K562 (cell line): ENCODE measurements around the gene DSPP.

Experiments used
- BRCA1 ChIP-seq, 2 experiments: fragments of 450-650 bp in 1 of 2; sonication (generic) in 1 of 2; formaldehyde crosslinking in 1 of 2; IDR thresholded peaks; 2 replicates each; pipeline versions ENCODE4 v1.5.0 to v1.6.1; 2017 to 2020; ENCODE audit warnings: mild to moderate bottlenecking in 1 of 2, missing genetic modification reagents in 1 of 2
- CHD2 ChIP-seq: IDR thresholded peaks from 2 replicates; pipeline ENCODE4 v1.6.1; 2011; ENCODE audit warnings: low read depth, low read length
- POLR2AphosphoS5 ChIP-seq: IDR thresholded peaks from 2 replicates; pipeline ENCODE4 v1.6.1; 2011; ENCODE audit warnings: mild to moderate bottlenecking, low read depth, low read length, moderate library complexity; ENCODE audit not compliant: control insufficient read depth, insufficient read depth
- SIX5 ChIP-seq, 2 experiments: IDR thresholded peaks; 2 replicates each; pipeline ENCODE4 v1.6.1; 2011; ENCODE audit warnings: low read length in 2 of 2, borderline replicate concordance in 1 of 2, low read depth in 1 of 2, mild to moderate bottlenecking in 1 of 2, moderate library complexity in 1 of 2; ENCODE audit not compliant: insufficient read depth in 1 of 2
- TCF7L2 ChIP-seq: fragments of 150-350 bp; IDR thresholded peaks from 2 replicates; pipeline ENCODE4 v1.6.1; 2016; ENCODE audit warnings: low read depth, mild to moderate bottlenecking, low read length, moderate library complexity
- ZNF785 ChIP-seq: fragments of 250-450 bp; sonication (Bioruptor Pico); IDR thresholded peaks from 2 replicates; pipeline ENCODE4 v1.4.0; 2020; ENCODE audit warnings: mild to moderate bottlenecking
- TF ChIP-seq, protein P1 (sequence below): fragments of 250-450 bp; sonication (Bioruptor Pico); IDR thresholded peaks from 2 replicates; pipeline ENCODE4 v1.8.0; 2021; ENCODE audit warnings: moderate library complexity, mild to moderate bottlenecking, inconsistent platforms
- TF ChIP-seq, protein P2 (sequence below), 3 experiments: IDR thresholded peaks in 2 of 3; conservative IDR thresholded peaks in 1 of 3; 2 replicates each; pipeline ENCODE4 v1.5.1; 2011 to 2012; ENCODE audit warnings: low read length in 3 of 3, mild to moderate bottlenecking in 3 of 3, control low read depth in 2 of 3, improper control_type of control experiment in 1 of 3, inconsistent platforms in 1 of 3, low read depth in 1 of 3, mixed read lengths in 1 of 3, moderate library complexity in 1 of 3; ENCODE audit not compliant: insufficient read depth in 2 of 3

DNA sequence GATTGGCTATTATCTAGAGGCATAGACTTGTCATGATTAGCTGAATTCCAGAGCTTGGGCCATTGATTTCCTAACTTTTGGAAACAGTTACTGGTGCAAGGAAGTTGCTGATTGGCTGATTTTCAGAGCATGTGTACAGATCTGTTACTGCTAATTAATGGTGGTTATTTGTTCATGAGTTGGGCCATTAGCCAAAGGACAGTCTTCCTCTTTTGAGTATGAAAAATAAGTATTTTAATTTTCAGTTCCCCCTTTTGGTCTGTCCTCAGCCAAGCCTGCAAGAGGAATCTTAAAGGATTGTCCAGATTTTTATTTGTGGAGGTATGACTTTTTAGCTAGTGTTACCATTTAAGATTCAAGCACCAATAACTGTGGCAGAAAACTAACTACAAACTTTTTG, 7.0 kb upstream of the DSPP start:
- TF ChIP-seq, protein P1, sequence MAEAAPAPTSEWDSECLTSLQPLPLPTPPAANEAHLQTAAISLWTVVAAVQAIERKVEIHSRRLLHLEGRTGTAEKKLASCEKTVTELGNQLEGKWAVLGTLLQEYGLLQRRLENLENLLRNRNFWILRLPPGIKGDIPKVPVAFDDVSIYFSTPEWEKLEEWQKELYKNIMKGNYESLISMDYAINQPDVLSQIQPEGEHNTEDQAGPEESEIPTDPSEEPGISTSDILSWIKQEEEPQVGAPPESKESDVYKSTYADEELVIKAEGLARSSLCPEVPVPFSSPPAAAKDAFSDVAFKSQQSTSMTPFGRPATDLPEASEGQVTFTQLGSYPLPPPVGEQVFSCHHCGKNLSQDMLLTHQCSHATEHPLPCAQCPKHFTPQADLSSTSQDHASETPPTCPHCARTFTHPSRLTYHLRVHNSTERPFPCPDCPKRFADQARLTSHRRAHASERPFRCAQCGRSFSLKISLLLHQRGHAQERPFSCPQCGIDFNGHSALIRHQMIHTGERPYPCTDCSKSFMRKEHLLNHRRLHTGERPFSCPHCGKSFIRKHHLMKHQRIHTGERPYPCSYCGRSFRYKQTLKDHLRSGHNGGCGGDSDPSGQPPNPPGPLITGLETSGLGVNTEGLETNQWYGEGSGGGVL (CRISPR knock-in tag) = no peak
- TF ChIP-seq CHD2 = no peak
- no peak for TF ChIP-seq BRCA1 (IDR thresholded peaks at IDR 0.05)
- no peak for TF ChIP-seq BRCA1 (CRISPR knock-in tag; IDR thresholded peaks at IDR 0.05)
- TF ChIP-seq, protein P2, sequence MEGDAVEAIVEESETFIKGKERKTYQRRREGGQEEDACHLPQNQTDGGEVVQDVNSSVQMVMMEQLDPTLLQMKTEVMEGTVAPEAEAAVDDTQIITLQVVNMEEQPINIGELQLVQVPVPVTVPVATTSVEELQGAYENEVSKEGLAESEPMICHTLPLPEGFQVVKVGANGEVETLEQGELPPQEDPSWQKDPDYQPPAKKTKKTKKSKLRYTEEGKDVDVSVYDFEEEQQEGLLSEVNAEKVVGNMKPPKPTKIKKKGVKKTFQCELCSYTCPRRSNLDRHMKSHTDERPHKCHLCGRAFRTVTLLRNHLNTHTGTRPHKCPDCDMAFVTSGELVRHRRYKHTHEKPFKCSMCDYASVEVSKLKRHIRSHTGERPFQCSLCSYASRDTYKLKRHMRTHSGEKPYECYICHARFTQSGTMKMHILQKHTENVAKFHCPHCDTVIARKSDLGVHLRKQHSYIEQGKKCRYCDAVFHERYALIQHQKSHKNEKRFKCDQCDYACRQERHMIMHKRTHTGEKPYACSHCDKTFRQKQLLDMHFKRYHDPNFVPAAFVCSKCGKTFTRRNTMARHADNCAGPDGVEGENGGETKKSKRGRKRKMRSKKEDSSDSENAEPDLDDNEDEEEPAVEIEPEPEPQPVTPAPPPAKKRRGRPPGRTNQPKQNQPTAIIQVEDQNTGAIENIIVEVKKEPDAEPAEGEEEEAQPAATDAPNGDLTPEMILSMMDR (IDR thresholded peaks at IDR 0.05 in 2 of 3, conservative IDR thresholded peaks at IDR 0.05 in 1 of 3; ENCODE audit: insufficient read depth in 2 of 3, low read depth in 1 of 3, low read length in 3 of 3) = no peak
- no peak for TF ChIP-seq POLR2AphosphoS5
- TF ChIP-seq ZNF785 = no peak
- TF ChIP-seq SIX5 (IDR thresholded peaks at IDR 0.05; ENCODE audit: borderline replicate concordance in 1 of 2, insufficient read depth in 1 of 2, low read depth in 1 of 2, low read length in 2 of 2) = no peak
- no peak for TF ChIP-seq TCF7L2
